HepG2 (cell line): ENCODE measurements around the gene AHRR.

Source experiments
- ATF6 ChIP-seq: sonication (generic); formaldehyde crosslinking; conservative IDR thresholded peaks from 2 replicates; pipeline ENCODE4 v1.4.0; 2020; ENCODE audit warnings: missing genetic modification reagents
- FOSL1 ChIP-seq: sonication (generic); formaldehyde crosslinking; IDR thresholded peaks from 2 replicates; pipeline ENCODE4 v1.9.0; 2021; ENCODE audit warnings: missing genetic modification reagents, borderline replicate concordance
- MZF1 ChIP-seq: sonication (generic); formaldehyde crosslinking; IDR thresholded peaks from 2 replicates; pipeline ENCODE4 v1.8.1; 2023; ENCODE audit warnings: mild to moderate bottlenecking, missing genetic modification reagents, borderline replicate concordance
- RXRA ChIP-seq: sonication (generic); formaldehyde crosslinking; IDR thresholded peaks from 2 replicates; pipeline ENCODE4 v1.5.1; 2020; ENCODE audit warnings: missing genetic modification reagents
- SP1 ChIP-seq, 2 experiments: fragments of 450-650 bp in 1 of 2; sonication (generic) in 1 of 2; formaldehyde crosslinking in 1 of 2; IDR thresholded peaks; 2 replicates each; pipeline versions ENCODE4 v1.4.0 to v1.6.1; 2016 to 2020; ENCODE audit warnings: missing genetic modification reagents in 1 of 2
- ZNF329 ChIP-seq: sonication (generic); formaldehyde crosslinking; IDR thresholded peaks from 2 replicates; pipeline ENCODE4 v1.9.0; 2021; ENCODE audit warnings: low read depth, mild to moderate bottlenecking, missing genetic modification reagents

GRCh38 chr5:430214-430925 is 108.9 kb downstream of the AHRR start:
- TF ChIP-seq FOSL1 (CRISPR knock-in tag) (no peak), SP1 (IDR thresholded peaks at IDR 0.05) (no peak), SP1 (CRISPR knock-in tag; IDR thresholded peaks at IDR 0.05) (no peak), MZF1 (no peak), RXRA (CRISPR knock-in tag) (no peak), ATF6 (CRISPR knock-in tag) (no peak), ZNF329 (CRISPR knock-in tag) (no peak)
